Stimulated activated CD4-positive, alpha-beta T cell treated with anti-CD3 and anti-CD28 coated beads, Interleukin-15, amount 100 ng/mL, for 48 hours (primary cell): ENCODE data around the gene RAB3A.

Experiments
- DNase-seq, 2 donors: peaks; one replicate each; pipeline ENCODE4 v3.0.0-alpha.2; 2020; ENCODE audit warnings: low read depth in 2 of 2

The RAB3A gene

GRCh38 chr19:18150776-18151624 is 52.8 kb downstream of the RAB3A start:
- no peak for DNase-seq

- no peak for DNase-seq
Observed at GRCh38 chr19:18149596-18149975, 54.3 kb downstream of the RAB3A start.

GRCh38 chr19:18147396-18147795 is 56.4 kb downstream of the RAB3A start:
- no peak for DNase-seq
